H9 (cell line): ENCODE data around the gene LRRC45. TPM values are rescaled to one million over a fixed set of nuclear protein-coding genes. Genes with fewer than 3 reads are reported as not detected.

Experiments used
- DNase-seq: peaks from one replicate; pipeline ENCODE4 v3.0.0-alpha.2; 2017
- H2AFZ ChIP-seq: one replicate; pipeline ENCODE4 v1.6.1; 2013; ENCODE audit warnings: mild to moderate bottlenecking, low read length, control low read depth, moderate library complexity
- H2AK5ac ChIP-seq: 2 replicates; pipeline ENCODE4 v1.6.1; 2013; ENCODE audit warnings: low read length, control low read depth, mixed read lengths; ENCODE audit not compliant: insufficient read length
- H2BK120ac ChIP-seq: one replicate; pipeline ENCODE4 v1.6.1; 2013; ENCODE audit warnings: low read depth, mild to moderate bottlenecking, low read length, control low read depth, inconsistent platforms; ENCODE audit not compliant: poor library complexity, severe bottlenecking
- H2BK12ac ChIP-seq: 2 replicates; pipeline ENCODE4 v1.6.1; 2013; ENCODE audit warnings: low read length, control low read depth, mixed read lengths, low read depth; ENCODE audit not compliant: insufficient read length
- H2BK15ac ChIP-seq: 2 replicates; pipeline ENCODE4 v1.6.1; 2013; ENCODE audit warnings: low read depth, low read length, control low read depth
- H2BK20ac ChIP-seq: one replicate; pipeline ENCODE4 v1.6.1; 2013; ENCODE audit warnings: low read depth, mild to moderate bottlenecking, low read length, control low read depth, inconsistent platforms; ENCODE audit not compliant: poor library complexity, severe bottlenecking
- H2BK5ac ChIP-seq: 2 replicates; pipeline ENCODE4 v1.6.1; 2013; ENCODE audit warnings: low read length, control low read depth, mixed read lengths; ENCODE audit not compliant: insufficient read length
- H3K14ac ChIP-seq: 2 replicates; pipeline ENCODE4 v1.6.1; 2013; ENCODE audit warnings: low read length, control low read depth; ENCODE audit not compliant: insufficient read depth
- H3K18ac ChIP-seq: 2 replicates; pipeline ENCODE4 v1.6.1; 2013; ENCODE audit warnings: low read depth, mild to moderate bottlenecking, mixed read lengths, low read length, control low read depth; ENCODE audit not compliant: insufficient read length
- H3K23ac ChIP-seq: 2 replicates; pipeline ENCODE4 v1.6.1; 2013; ENCODE audit warnings: low read length, control low read depth, mixed read lengths, low read depth; ENCODE audit not compliant: insufficient read length
- H3K23me2 ChIP-seq: 2 replicates; pipeline ENCODE4 v1.6.1; 2013; ENCODE audit warnings: low read depth, mild to moderate bottlenecking, mixed read lengths, low read length, control low read depth; ENCODE audit not compliant: insufficient read length, poor library complexity, severe bottlenecking
- H3K27ac ChIP-seq: 2 replicates; pipeline ENCODE4 v1.5.1; 2013; ENCODE audit warnings: low read length, control low read depth, mixed read lengths, low read depth; ENCODE audit not compliant: insufficient read length
- H3K27me3 ChIP-seq: 2 replicates; pipeline ENCODE4 v1.6.1; 2013; ENCODE audit warnings: low read length, control low read depth, inconsistent platforms; ENCODE audit not compliant: insufficient read depth
- H3K4ac ChIP-seq: 2 replicates; pipeline ENCODE4 v1.6.1; 2013; ENCODE audit warnings: low read depth, mild to moderate bottlenecking, control low read depth, inconsistent platforms, low read length, moderate library complexity
- H3K4me1 ChIP-seq: 2 replicates; pipeline ENCODE4 v1.6.1; 2013; ENCODE audit warnings: low read length, control low read depth, inconsistent platforms; ENCODE audit not compliant: insufficient read depth
- H3K4me2 ChIP-seq: 2 replicates; pipeline ENCODE4 v1.6.1; 2013; ENCODE audit warnings: low read length, control low read depth, mixed read lengths; ENCODE audit not compliant: insufficient read length, insufficient read depth
- H3K56ac ChIP-seq: 2 replicates; pipeline ENCODE4 v1.6.1; 2013; ENCODE audit warnings: low read depth, mild to moderate bottlenecking, mixed read lengths, low read length, control low read depth; ENCODE audit not compliant: insufficient read length
- H3K79me1 ChIP-seq: 2 replicates; pipeline ENCODE4 v1.6.1; 2013; ENCODE audit warnings: low read depth, mild to moderate bottlenecking, moderate library complexity, low read length, control low read depth, inconsistent platforms; ENCODE audit not compliant: insufficient read depth, poor library complexity, severe bottlenecking
- H3K79me2 ChIP-seq: 2 replicates; pipeline ENCODE4 v1.6.1; 2013; ENCODE audit warnings: low read length, control low read depth, inconsistent platforms; ENCODE audit not compliant: insufficient read depth
- H3K9ac ChIP-seq: 2 replicates; pipeline ENCODE4 v1.6.1; 2013; ENCODE audit warnings: low read length, control low read depth, mixed read lengths; ENCODE audit not compliant: insufficient read length; ENCODE audit errors: extremely low read depth
- H3K9me3 ChIP-seq: one replicate; pipeline ENCODE4 v1.6.1; 2013; ENCODE audit warnings: low read depth, low read length, inconsistent platforms; ENCODE audit not compliant: control insufficient read depth
- H3T11ph ChIP-seq: one replicate; pipeline ENCODE4 v1.6.1; 2013; ENCODE audit warnings: mild to moderate bottlenecking, low read length, control low read depth, inconsistent platforms
- H4K20me1 ChIP-seq: one replicate; pipeline ENCODE4 v1.6.1; 2013; ENCODE audit not compliant: control insufficient read depth, insufficient read length, insufficient read depth
- H4K5ac ChIP-seq: 2 replicates; pipeline ENCODE4 v1.6.1; 2013; ENCODE audit warnings: low read depth, mild to moderate bottlenecking, mixed read lengths, low read length, control low read depth; ENCODE audit not compliant: insufficient read length
- H4K8ac ChIP-seq: replicated peaks from 2 replicates; pipeline ENCODE4 v1.6.1; 2013; ENCODE audit warnings: low read length, control low read depth, mixed read lengths, low read depth; ENCODE audit not compliant: insufficient read length
- H4K91ac ChIP-seq: 2 replicates; pipeline ENCODE4 v1.6.1; 2013; ENCODE audit warnings: low read depth, mild to moderate bottlenecking, moderate library complexity, mixed read lengths, low read length, control low read depth; ENCODE audit not compliant: insufficient read length
- H3K27ac Mint-ChIP-seq, 3 experiments: 2 replicates in 2 of 3; 3 replicates in 1 of 3; pipeline ENCODE4 v1.8.0; 2020 to 2021; ENCODE audit warnings: mixed read lengths in 3 of 3, mild to moderate bottlenecking in 1 of 3, moderate library complexity in 1 of 3
- H3K27me3 Mint-ChIP-seq: 2 replicates; pipeline ENCODE4 v1.8.0; 2021; ENCODE audit warnings: low read depth, mild to moderate bottlenecking, moderate library complexity, mixed read lengths
- H3K36me3 Mint-ChIP-seq, 3 experiments: 2 replicates in 2 of 3; 3 replicates in 1 of 3; pipeline ENCODE4 v1.8.0; 2020 to 2021; ENCODE audit warnings: low read depth in 3 of 3, mixed read lengths in 3 of 3; ENCODE audit not compliant: insufficient read depth in 1 of 3
- H3K4me1 Mint-ChIP-seq, 2 experiments: 2 replicates each; pipeline ENCODE4 v1.8.0; 2020; ENCODE audit warnings: mixed read lengths in 2 of 2
- H3K4me3 Mint-ChIP-seq, 2 experiments: 2 replicates in 1 of 2; 3 replicates in 1 of 2; pipeline ENCODE4 v1.8.0; 2020 to 2021; ENCODE audit warnings: mild to moderate bottlenecking in 2 of 2, mixed read lengths in 2 of 2, moderate library complexity in 1 of 2
- H3K9me3 Mint-ChIP-seq, 2 experiments: 2 replicates in 1 of 2; 3 replicates in 1 of 2; pipeline ENCODE4 v1.8.0; 2020; ENCODE audit warnings: mild to moderate bottlenecking in 2 of 2, mixed read lengths in 2 of 2, moderate library complexity in 1 of 2
- WGBS: extraction: QIAGEN DNeasy Blood & Tissue Kit; methylation state at CpG from one replicate; pipeline ENCODE4 v1.1.7; 2013; ENCODE audit warnings: missing lambda C conversion rate, low lambda C conversion rate, mixed read lengths; ENCODE audit not compliant: insufficient read length; ENCODE audit errors: extremely low coverage; 5-methylcytosine and 5-hydroxymethylcytosine counted together
- total RNA-seq: library from RNA; stranded (reverse); gene quantifications from 2 replicates; pipeline ENCODE4 v1.2.1, GENCODE V29; 2021
- TF ChIP-seq, protein P1 (sequence below): fragments of 200-600 bp; sonication (generic); conservative IDR thresholded peaks from 3 replicates; pipeline ENCODE4 v1.8.0; 2021; ENCODE audit warnings: antibody characterized with exemption, mild to moderate bottlenecking

LRRC45 gene
- total RNA-seq, 1 experiment from 2014 or later, result 28.7 TPM

- H3K79me1 ChIP-seq, result no peaks in the 10 kb centered on the region
- no peak overlapping the region for H2AK5ac ChIP-seq
- no peak overlapping the region for H3K14ac ChIP-seq
- H3K9ac ChIP-seq, result no peak overlapping the region
- H3K23me2 ChIP-seq, result peaks cover 8% of the 10 kb centered on the region
- H3K4ac ChIP-seq, result no peak overlapping the region
- no peak overlapping the region for H3K56ac ChIP-seq
- Mint-ChIP-seq H3K9me3 (peaks cover 0 to 2% of the 10 kb centered on the region in 2 experiments; a peak in 1 of 5 replicates), H3K27ac (no peak overlapping the region), H3K27me3 (no peaks in the 10 kb centered on the region; the same call in none of the 2 replicates), H3K4me3 (no peak overlapping the region), H3K4me1 (peaks cover 2 to 13% of the 10 kb centered on the region in 2 experiments; a peak in 3 of 4 replicates), H3K36me3 (peaks cover 3 to 15% (median 8%) of the 10 kb centered on the region in 3 experiments; a peak in 6 of 7 replicates)
- no peak overlapping the region for H3K23ac ChIP-seq
- no peak overlapping the region for H3K27ac ChIP-seq
- H3K18ac ChIP-seq, result no peak overlapping the region
- WGBS, result no CpG with 5 or more reads among the region's 9 CpGs
- H2BK12ac ChIP-seq, result no peak overlapping the region
- H3K4me2 ChIP-seq, result no peak overlapping the region
- no peak overlapping the region for H2AFZ ChIP-seq
- no peaks in the 10 kb centered on the region for H3K9me3 ChIP-seq
- DNase-seq, result no peak
- H2BK120ac ChIP-seq, result no peak overlapping the region
- no peak overlapping the region for H2BK20ac ChIP-seq
- no peak overlapping the region for H4K8ac ChIP-seq
- no peak overlapping the region for H4K5ac ChIP-seq
- no peak overlapping the region for H2BK15ac ChIP-seq
- H2BK5ac ChIP-seq, result no peak overlapping the region
- no peaks in the 10 kb centered on the region for H3K27me3 ChIP-seq
- no peaks in the 10 kb centered on the region for H4K20me1 ChIP-seq
- H3T11ph ChIP-seq, result no peak overlapping the region
- no peaks in the 10 kb centered on the region for H3K4me1 ChIP-seq
- H3K79me2 ChIP-seq, result no peaks in the 10 kb centered on the region
- no peak overlapping the region for H4K91ac ChIP-seq
- TF ChIP-seq, protein P1, sequence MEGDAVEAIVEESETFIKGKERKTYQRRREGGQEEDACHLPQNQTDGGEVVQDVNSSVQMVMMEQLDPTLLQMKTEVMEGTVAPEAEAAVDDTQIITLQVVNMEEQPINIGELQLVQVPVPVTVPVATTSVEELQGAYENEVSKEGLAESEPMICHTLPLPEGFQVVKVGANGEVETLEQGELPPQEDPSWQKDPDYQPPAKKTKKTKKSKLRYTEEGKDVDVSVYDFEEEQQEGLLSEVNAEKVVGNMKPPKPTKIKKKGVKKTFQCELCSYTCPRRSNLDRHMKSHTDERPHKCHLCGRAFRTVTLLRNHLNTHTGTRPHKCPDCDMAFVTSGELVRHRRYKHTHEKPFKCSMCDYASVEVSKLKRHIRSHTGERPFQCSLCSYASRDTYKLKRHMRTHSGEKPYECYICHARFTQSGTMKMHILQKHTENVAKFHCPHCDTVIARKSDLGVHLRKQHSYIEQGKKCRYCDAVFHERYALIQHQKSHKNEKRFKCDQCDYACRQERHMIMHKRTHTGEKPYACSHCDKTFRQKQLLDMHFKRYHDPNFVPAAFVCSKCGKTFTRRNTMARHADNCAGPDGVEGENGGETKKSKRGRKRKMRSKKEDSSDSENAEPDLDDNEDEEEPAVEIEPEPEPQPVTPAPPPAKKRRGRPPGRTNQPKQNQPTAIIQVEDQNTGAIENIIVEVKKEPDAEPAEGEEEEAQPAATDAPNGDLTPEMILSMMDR, result no peak
Measured at GRCh38 chr17:82028966-82029365, 5.9 kb downstream of the LRRC45 start.
